Psoas muscle (tissue), 8 donors: Measurements from ENCODE around the gene KCTD13. TPM values are rescaled to one million over a fixed set of nuclear protein-coding genes. Genes with fewer than 3 reads are reported as not detected.
A peak's percentile ranks its signal among the peaks of the same experiment; 100 is the strongest.
"Not testable (repeated sequence)": the region's sequence is repeated elsewhere in the genome, so short reads cannot be mapped to it uniquely, and the experiment has no call there.

Source experiments
- ATAC-seq, 4 donors: fragments of 200-7000 bp; cut with Tn5 transposase; one replicate each; pipeline ENCODE4 v1.9.1; 2020; ENCODE audit warnings: moderate library complexity in 3 of 4, mild to moderate bottlenecking in 2 of 4
- DNase-seq, 2 donors: peaks; one replicate each; pipeline ENCODE4 v3.0.0-alpha.2; 2020
- H3K27ac ChIP-seq: fragments of 200-600 bp; one replicate; pipeline ENCODE4 v1.8.0; 2022
- H3K27me3 ChIP-seq, 3 donors: fragments of 200-600 bp in 1 of 3; one replicate each; pipeline versions ENCODE4 v1.6.1 to v1.8.0; 2013 to 2022; ENCODE audit warnings: low read length in 2 of 3, mild to moderate bottlenecking in 2 of 3, moderate library complexity in 1 of 3; ENCODE audit not compliant: insufficient read depth in 3 of 3
- H3K36me3 ChIP-seq, 2 donors: fragments of 200-600 bp in 1 of 2; one replicate each; pipeline versions ENCODE4 v1.6.1 to v1.8.0; 2013 to 2022; ENCODE audit warnings: low read depth in 1 of 2, mild to moderate bottlenecking in 1 of 2, moderate library complexity in 1 of 2; ENCODE audit not compliant: insufficient read depth in 1 of 2
- H3K4me1 ChIP-seq: fragments of 200-600 bp; one replicate; pipeline ENCODE4 v1.8.0; 2022
- H3K4me3 ChIP-seq: fragments of 200-600 bp; one replicate; pipeline ENCODE4 v1.8.0; 2022; ENCODE audit warnings: mild to moderate bottlenecking
- H3K9me3 ChIP-seq: fragments of 200-600 bp; one replicate; pipeline ENCODE4 v1.8.0; 2022
- CTCF ChIP-seq: fragments of 200-600 bp; IDR thresholded peaks from one replicate; pipeline ENCODE4 v1.8.0; 2022; ENCODE audit warnings: antibody characterized with exemption
- WGBS, 3 donors: extraction: QIAGEN DNeasy Blood & Tissue Kit; methylation state at CpG; one replicate each; pipeline versions ENCODE4 v1.1.6 to v1.1.7; 2013; 5-methylcytosine and 5-hydroxymethylcytosine counted together
- intact Hi-C, 2 donors: fragments of 100-400 bp; cut with DNase I; formaldehyde crosslinking; loops; one replicate each; pipeline versions ENCODE4 v1.11.0 to v1.14.2; 2022
- polyA plus RNA-seq, 3 donors: library from polyadenylated mRNA; stranded (reverse); fragments of 200-250 nt; gene quantifications; one replicate each; pipeline ENCODE4 v1.2.3, GENCODE V29; 2013
- total RNA-seq, 4 donors: library from RNA; stranded (reverse); fragmentation: NEBNext Ultra II Directional in 2 of 4; extraction: Animal tissue kit (Norgen Biotek cat#: 25700) in 2 of 4; gene quantifications; one replicate each; pipeline versions ENCODE4 v1.2.1 to v1.2.4, GENCODE V29; 2021 to 2023
- donor health status: healthy with polysubstance abuse.
- donor health status: DM: no; HTN: no; CAD: no; lungs with moderate emphysema.
- donor health status: Bipolar disorder and iron deficiency.
- donor health status: healthy.
- donor health status: DM: yes; HTN: yes; CAD: no.
- donor health status: DM: no; HTN: no; CAD: no.
- donor health status: DM: no; HTN: no; CAD: no.
- donor health status: DM: yes; HTN: yes; CAD: no.

Gene KCTD13
- total and polyA plus RNA-seq, 7 donors, result 2.2 to 5.4 (median 4.7) TPM

- WGBS, 3 donors, result 80 to 86% (median 84%) methylated on average over 6 of the region's 6 CpGs
- TF ChIP-seq CTCF, result no peak
These were observed 50.8 kb downstream of the KCTD13 start for GRCh38 chr16:29875206-29875605.

GRCh38 chr16:29873319-29873718 lies 52.7 kb downstream of the KCTD13 start:
- ATAC-seq (no peak), DNase-seq (no peak)
- H3K27me3 ChIP-seq, result peaks cover 0 to 37% (median 21%) of the 10 kb centered on the region in 3 donors
- H3K4me3 ChIP-seq, result no peak overlapping the region
- WGBS, 3 donors, result 78 to 83% (median 80%) methylated on average over 26 of the region's 26 CpGs
- no peak overlapping the region for H3K27ac ChIP-seq
- no peaks in the 10 kb centered on the region for H3K4me1 ChIP-seq
- H3K9me3 ChIP-seq, result no peaks in the 10 kb centered on the region
- no peak for TF ChIP-seq CTCF
- H3K36me3 ChIP-seq, result no peaks in the 10 kb centered on the region
- intact Hi-C loops, result no loop called here

More at GRCh38 chr16:29875206-29875605, 50.8 kb downstream of the KCTD13 start:
- H3K9me3 ChIP-seq, result no peaks in the 10 kb centered on the region
- ATAC-seq (no peak), DNase-seq (no peak)
- intact Hi-C loops, result no loop called here
- no peak overlapping the region for H3K4me3 ChIP-seq
- no peaks in the 10 kb centered on the region for H3K36me3 ChIP-seq
- no peak overlapping the region for H3K27ac ChIP-seq
- H3K27me3 ChIP-seq, result peaks cover 0 to 51% (median 24%) of the 10 kb centered on the region in 3 donors
- H3K4me1 ChIP-seq, result no peaks in the 10 kb centered on the region

- ATAC-seq (no peak), DNase-seq (no peak)
- 84 to 87% (median 87%) methylated on average over 16 of the region's 16 CpGs for WGBS, 3 donors
- Histone ChIP-seq H3K4me1 (no peaks in the 10 kb centered on the region), H3K27ac (no peak overlapping the region), H3K27me3 (peaks cover 0 to 24% (median 11%) of the 10 kb centered on the region in 3 donors), H3K36me3 (no peaks in the 10 kb centered on the region), H3K4me3 (no peak overlapping the region), H3K9me3 (no peaks in the 10 kb centered on the region)
- TF ChIP-seq CTCF, result no peak
- intact Hi-C loops, result no loop called here
These were observed 54.0 kb downstream of the KCTD13 start for GRCh38 chr16:29871822-29872546.

GRCh38 chr16:29869067-29869466 lies 57.0 kb downstream of the KCTD13 start:
- H3K27me3 ChIP-seq, H3K27ac ChIP-seq, H3K4me1 ChIP-seq, ATAC-seq, H3K9me3 ChIP-seq, intact Hi-C loops, H3K4me3 ChIP-seq, DNase-seq, H3K36me3 ChIP-seq: not testable (repeated sequence)
- WGBS, 3 donors, result 76 to 83% (median 82%) methylated on average over 8 of the region's 8 CpGs

- Histone ChIP-seq H3K4me3 (no peak overlapping the region), H3K27me3 (no peaks in the 10 kb centered on the region), H3K9me3 (no peaks in the 10 kb centered on the region), H3K4me1 (no peaks in the 10 kb centered on the region), H3K36me3 (no peaks in the 10 kb centered on the region), H3K27ac (no peak overlapping the region)
- intact Hi-C loops, result no loop called here
- 57 to 73% (median 64%) methylated on average over 8 of the region's 8 CpGs for WGBS, 3 donors
- ATAC-seq (no peak), DNase-seq (peak in 1 of 2 donors; percentile 23)
- no peak for TF ChIP-seq CTCF
These were observed 57.5 kb downstream of the KCTD13 start for GRCh38 chr16:29868396-29869009.
